ENCODE results near the gene ITIH3. TPM values are rescaled to one million over a fixed set of nuclear protein-coding genes. Genes with fewer than 3 reads are reported as not detected.
A peak's percentile ranks its signal among the peaks of the same experiment; 100 is the strongest.
"Not testable (repeated sequence)": the region's sequence is repeated elsewhere in the genome, so short reads cannot be mapped to it uniquely, and the experiment has no call there.

Gene ITIH3, protein sequence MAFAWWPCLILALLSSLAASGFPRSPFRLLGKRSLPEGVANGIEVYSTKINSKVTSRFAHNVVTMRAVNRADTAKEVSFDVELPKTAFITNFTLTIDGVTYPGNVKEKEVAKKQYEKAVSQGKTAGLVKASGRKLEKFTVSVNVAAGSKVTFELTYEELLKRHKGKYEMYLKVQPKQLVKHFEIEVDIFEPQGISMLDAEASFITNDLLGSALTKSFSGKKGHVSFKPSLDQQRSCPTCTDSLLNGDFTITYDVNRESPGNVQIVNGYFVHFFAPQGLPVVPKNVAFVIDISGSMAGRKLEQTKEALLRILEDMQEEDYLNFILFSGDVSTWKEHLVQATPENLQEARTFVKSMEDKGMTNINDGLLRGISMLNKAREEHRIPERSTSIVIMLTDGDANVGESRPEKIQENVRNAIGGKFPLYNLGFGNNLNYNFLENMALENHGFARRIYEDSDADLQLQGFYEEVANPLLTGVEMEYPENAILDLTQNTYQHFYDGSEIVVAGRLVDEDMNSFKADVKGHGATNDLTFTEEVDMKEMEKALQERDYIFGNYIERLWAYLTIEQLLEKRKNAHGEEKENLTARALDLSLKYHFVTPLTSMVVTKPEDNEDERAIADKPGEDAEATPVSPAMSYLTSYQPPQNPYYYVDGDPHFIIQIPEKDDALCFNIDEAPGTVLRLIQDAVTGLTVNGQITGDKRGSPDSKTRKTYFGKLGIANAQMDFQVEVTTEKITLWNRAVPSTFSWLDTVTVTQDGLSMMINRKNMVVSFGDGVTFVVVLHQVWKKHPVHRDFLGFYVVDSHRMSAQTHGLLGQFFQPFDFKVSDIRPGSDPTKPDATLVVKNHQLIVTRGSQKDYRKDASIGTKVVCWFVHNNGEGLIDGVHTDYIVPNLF
- total RNA-seq (2014; rRNA removed; shearing (Covaris generic); ENCODE audit: low replicate concordance) = not detected in 2 replicates

DNA sequence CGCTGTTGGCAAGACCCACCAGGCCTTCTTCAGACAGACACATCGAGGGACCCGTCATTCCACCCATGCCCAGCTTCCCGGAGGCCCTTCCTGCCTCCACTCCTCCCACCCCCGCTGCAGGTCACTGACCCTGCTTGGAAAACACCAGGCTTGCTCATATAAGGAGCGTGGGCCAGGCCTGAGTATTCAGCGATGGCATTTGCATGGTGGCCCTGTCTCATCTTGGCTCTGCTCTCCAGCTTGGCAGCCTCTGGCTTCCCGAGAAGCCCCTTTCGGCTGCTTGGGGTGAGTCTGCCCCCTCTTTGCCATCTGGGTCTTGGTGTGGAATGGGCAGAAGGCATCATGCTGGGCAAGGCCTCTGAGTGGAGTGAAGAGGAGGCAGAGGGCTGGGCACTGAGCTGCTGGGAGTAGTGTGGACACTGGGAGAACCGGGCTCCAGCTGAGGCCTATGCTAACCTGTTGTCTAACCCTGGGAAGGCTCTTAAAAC lies at the start of gene ITIH3:
TSS of gene ITIH3 (plus strand) at position 185 of the 488 bp plus-strand sequence. CDS start at position 193, 8 bp downstream.
- Histone ChIP-seq H3K27me3 (no peaks in the 10 kb centered on the region), H3K4me3 (no peak within 1 kb of the TSS), H3K9me3 (no peaks in the 10 kb centered on the region), H3K36me3 (no peaks in the 10 kb centered on the region)
- no peak for DNase-seq

GRCh38 chr3:52752045-52752660 lies 42.4 kb upstream of the ITIH3 start:
- Histone ChIP-seq H3K4me3 (no peak overlapping the region), H3K36me3 (peaks cover 8% of the 10 kb centered on the region), H3K9me3 (no peaks in the 10 kb centered on the region), H3K27me3 (no peaks in the 10 kb centered on the region)
- no peak for DNase-seq

GRCh38 chr3:52754373-52754772 lies 40.2 kb upstream of the ITIH3 start:
- H3K4me3 ChIP-seq = no peak overlapping the region
- no peaks in the 10 kb centered on the region for H3K27me3 ChIP-seq
- peaks cover 8% of the 10 kb centered on the region for H3K36me3 ChIP-seq
- no peak for DNase-seq
- no peaks in the 10 kb centered on the region for H3K9me3 ChIP-seq

DNA sequence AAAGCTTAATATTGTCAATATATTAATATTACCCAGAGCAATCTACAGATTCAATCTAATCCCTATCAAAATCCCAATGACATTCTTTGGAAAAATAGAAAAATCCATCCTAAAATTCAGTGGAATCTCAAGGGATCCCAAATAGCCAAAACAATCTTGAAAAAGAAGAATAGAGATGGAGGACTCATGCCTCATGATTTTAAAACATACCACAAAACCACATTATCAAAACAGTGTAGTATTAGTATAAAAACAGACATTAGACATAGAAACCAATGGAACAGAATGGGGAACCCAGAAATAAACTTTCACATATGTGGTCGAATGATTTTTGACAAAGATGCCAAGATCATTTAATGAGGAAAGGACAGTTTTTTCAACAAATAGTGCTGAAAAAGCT lies 38.5 kb upstream of the ITIH3 start:
- no peak overlapping the region for H3K4me3 ChIP-seq
- H3K27me3 ChIP-seq = no peaks in the 10 kb centered on the region
- no peak for DNase-seq
- peaks cover 2% of the 10 kb centered on the region; the same call in 1 of the 2 replicates for H3K36me3 ChIP-seq
- H3K9me3 ChIP-seq = no peaks in the 10 kb centered on the region

DNA sequence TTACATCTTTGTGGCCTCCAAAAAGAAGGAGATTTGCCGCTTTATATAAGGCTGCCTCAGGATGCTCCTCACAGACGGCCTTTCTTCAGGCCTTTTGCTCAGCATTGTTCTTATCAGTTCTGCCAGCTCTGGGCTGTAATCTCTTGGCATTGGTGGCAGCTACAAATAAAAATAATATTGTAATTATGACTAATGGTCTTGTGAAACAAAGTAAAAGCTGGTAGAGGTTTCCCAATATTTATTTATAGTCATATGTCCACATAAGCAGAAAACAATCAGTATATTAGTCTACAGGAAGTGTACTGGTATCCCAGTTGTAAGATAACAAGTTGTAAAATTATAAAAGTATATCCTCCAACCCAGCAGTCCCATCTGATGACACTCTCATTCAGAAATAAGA lies 31.1 kb upstream of the ITIH3 start:
- H3K4me3 ChIP-seq = no peak overlapping the region
- no peaks in the 10 kb centered on the region for H3K9me3 ChIP-seq
- DNase-seq = no peak
- H3K36me3 ChIP-seq = peaks cover 3% of the 10 kb centered on the region
- H3K27me3 ChIP-seq = no peaks in the 10 kb centered on the region

DNA sequence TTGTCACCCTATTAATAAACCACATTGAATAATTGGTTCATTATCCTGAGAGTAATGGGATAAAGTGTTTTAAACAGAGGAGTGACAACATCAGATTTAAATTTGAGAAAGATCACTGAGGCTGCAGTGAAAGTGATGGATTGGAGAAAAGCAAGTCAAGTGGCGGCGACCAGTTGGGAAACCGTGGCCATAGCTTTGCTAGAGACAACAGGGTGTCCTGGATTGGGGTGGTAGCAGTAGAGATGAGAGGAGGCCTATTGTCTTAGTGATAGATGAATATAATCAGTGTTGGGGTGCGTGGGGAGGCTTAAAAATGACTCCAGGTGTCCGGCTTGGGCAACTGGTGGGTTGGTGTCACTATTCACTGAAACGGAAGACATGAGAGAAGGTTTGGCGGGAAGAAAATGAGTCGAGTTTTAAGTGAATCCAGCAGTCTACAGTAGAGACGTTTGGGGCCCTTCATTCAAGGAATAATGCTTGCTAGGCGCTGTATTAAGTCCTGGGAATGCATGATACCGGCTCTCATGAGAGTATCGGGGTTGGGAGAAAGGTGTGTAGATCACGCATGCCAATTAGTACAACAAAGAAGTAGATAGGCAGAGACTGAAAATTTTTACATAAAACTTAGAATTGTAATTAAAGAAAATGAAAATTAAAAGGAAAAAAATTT lies 24.7 kb upstream of the ITIH3 start:
- no peak for DNase-seq
- H3K36me3 ChIP-seq = peaks cover 3% of the 10 kb centered on the region
- H3K27me3 ChIP-seq = no peaks in the 10 kb centered on the region
- H3K9me3 ChIP-seq = no peaks in the 10 kb centered on the region
- H3K4me3 ChIP-seq = peak overlapping the region; percentile 86

- Histone ChIP-seq H3K27me3 (no peaks in the 10 kb centered on the region), H3K36me3 (peaks cover under 1% of the 10 kb centered on the region), H3K4me3 (peak within 1 kb of the TSS; percentile 86), H3K9me3 (no peaks in the 10 kb centered on the region)
- DNase-seq = peak; percentile 86
These were observed 23.9 kb upstream of the ITIH3 start, which contains the start of gene NEK4 for GRCh38 chr3:52770496-52771333. NEK4 (minus strand) TSS chr3:52770940; CDS start chr3:52770746, 194 bp downstream.

- Histone ChIP-seq H3K36me3 (no peaks in the 10 kb centered on the region), H3K27me3 (no peaks in the 10 kb centered on the region), H3K9me3 (no peaks in the 10 kb centered on the region), H3K4me3 (peak overlapping the region; percentile 86)
- DNase-seq = no peak
These were observed 23.3 kb upstream of the ITIH3 start for GRCh38 chr3:52771334-52771681.

DNA sequence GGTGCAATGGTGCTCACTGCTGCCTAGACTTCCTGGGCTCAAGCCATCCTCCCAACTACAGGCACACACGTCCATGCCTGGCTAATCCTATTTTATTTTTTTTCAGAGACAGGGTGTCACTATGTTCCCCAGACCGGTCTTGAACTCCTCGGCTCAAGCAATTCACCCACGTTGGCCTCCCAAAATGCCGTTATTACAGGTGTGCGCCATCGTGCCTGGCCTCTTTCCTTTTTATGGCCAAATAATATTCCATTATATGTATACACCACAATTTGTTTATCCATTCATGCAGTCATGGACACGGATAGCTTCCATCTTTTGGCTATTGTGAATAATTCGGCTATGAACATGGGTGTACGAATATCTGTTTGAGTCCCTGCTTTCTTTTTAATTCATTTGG lies 22.9 kb upstream of the ITIH3 start:
- DNase-seq = no peak
- Histone ChIP-seq H3K27me3 (no peaks in the 10 kb centered on the region), H3K4me3 (no peak overlapping the region), H3K9me3 (no peaks in the 10 kb centered on the region), H3K36me3 (no peaks in the 10 kb centered on the region)

GRCh38 chr3:52773361-52774065 lies 21.1 kb upstream of the ITIH3 start:
- Histone ChIP-seq H3K4me3 (no peak overlapping the region), H3K27me3 (no peaks in the 10 kb centered on the region), H3K36me3 (no peaks in the 10 kb centered on the region), H3K9me3 (no peaks in the 10 kb centered on the region)
- DNase-seq = no peak

- Histone ChIP-seq H3K9me3 (no peaks in the 10 kb centered on the region), H3K4me3 (no peak overlapping the region), H3K36me3 (no peaks in the 10 kb centered on the region), H3K27me3 (no peaks in the 10 kb centered on the region)
- DNase-seq = no peak
These were observed 20.4 kb upstream of the ITIH3 start for GRCh38 chr3:52774066-52774713.

DNA sequence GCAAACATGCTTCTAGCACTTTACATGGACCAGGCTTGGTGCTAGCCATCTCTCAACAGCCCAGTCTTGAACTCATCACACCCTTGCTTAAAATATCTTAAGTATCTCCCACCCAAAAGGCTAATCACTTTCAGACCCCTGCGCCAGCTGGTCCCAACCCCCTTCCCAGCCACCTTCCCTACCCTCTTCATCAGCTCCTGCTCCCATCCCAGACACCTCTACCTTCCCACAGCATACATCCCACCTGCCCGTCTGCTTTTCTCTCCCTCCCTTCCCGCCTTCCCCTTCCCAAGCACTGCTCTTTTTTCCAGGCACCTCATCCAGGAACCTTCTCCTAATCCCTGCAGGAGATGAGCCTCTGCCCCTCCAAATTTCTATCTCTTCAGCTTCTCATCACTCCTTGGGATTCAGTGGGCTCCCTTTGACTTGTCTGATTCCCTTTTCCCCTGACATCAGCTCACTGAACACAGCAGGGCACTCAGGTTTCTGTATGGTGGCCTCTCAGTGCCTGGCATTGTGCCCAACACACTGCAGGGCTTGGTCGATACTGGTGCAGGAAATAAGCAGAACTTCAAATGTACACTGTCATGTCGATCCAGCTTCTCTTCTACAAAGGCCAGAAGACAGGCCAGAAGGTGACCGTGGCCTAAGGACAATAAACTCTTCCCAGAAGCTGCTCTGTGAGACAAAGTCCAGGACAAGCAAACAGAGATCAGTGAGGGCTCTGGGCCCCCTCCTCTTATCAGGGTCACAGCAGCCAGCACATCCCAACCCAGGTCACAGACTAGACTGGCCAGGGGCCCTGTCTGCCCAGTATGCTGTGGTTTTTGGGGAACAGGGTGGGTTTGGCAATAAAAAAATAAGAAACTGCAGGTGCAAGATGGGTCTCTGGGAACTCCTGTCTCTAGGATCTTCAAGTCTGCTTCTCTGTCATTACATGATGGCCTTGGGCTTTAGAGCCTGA lies 19.4 kb upstream of the ITIH3 start:
- no peak for DNase-seq
- Histone ChIP-seq H3K36me3 (no peaks in the 10 kb centered on the region), H3K27me3 (no peaks in the 10 kb centered on the region), H3K9me3 (no peaks in the 10 kb centered on the region), H3K4me3 (no peak overlapping the region)

DNA sequence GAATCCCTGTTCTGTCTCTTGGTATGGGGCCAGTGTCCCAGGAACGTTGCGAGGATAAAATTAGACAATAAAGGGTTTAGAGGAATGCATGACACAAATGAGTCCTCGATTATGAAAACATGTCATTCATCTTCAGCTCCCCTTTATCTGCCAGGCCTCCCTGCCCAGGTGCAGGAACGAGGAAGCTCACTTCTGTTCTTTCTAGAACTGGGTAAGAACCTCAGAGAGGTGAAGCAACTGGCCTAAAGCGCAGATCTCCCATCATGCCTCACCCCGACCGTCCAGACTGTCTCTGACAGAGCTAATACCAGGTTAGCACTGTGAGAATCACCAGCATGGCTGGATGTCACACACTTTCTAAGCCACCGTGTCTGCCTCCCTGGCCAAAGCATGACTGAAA lies 18.7 kb upstream of the ITIH3 start:
- Histone ChIP-seq H3K4me3 (no peak overlapping the region), H3K9me3 (no peaks in the 10 kb centered on the region), H3K27me3 (no peaks in the 10 kb centered on the region), H3K36me3 (no peaks in the 10 kb centered on the region)
- DNase-seq = no peak

DNA sequence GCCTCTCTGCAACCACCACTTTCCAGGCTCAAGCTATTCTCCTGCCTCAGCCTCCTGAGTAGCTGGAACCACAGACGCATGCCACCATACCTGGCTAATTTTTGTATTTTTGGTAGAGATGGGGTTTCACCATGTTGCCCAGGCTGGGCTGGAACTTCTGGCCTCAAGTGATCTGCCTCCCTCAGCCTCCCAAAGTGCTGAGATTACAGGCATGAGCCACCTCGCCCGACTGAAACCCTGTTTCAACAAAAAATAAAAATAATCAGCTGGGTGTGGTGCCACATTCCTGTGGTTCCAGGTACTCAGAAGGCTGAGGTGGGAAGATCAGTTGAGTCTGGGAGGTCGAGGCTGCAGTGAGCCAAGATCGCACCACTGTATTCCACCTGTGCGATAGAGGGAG lies 18.1 kb upstream of the ITIH3 start:
- H3K27me3 ChIP-seq, H3K36me3 ChIP-seq, H3K9me3 ChIP-seq, H3K4me3 ChIP-seq, DNase-seq: not testable (repeated sequence)

All from MG63 (cell line).